Measurements from ENCODE around the gene LACTB. TPM values are rescaled to one million over a fixed set of nuclear protein-coding genes. Genes with fewer than 3 reads are reported as not detected.

LACTB gene
- total and polyA plus RNA-seq, 2 of the 13 experiments (the other 11 are each of a cell fraction or from before 2014, with no cell fraction given) = 14.8 to 23.0 TPM

DNA sequence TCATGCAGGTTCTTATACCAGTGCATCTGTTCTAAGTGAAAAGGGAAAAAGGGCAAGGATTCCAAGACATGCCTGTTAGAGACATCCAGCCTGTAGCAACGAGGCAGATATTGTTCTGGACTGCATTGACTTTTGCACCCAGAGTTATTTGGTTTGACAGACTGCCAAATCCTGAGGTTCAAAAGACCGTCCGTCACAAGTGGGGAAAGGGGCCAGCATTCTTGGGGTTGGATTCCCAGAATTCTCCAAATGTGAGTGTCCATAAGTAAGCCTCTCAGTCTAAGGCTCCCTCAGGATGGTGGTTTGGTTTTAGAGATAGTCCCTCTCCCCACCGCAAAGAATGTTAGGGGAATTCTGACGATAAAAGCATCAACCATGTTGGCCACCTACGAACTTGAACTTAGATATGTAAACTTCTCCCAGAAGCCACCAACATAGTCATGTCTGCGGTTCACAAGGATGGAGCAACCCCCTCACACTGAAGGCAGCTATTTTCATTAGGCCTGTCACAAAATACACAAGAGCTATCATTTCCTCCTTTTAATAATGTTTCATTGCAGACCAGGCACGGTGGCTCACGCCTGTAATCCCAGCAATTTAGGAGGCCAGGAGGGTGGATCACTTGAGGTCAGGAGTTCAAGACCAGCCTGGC lies 13.6 kb upstream of the LACTB start (continued):
- TF ChIP-seq, protein P1, sequence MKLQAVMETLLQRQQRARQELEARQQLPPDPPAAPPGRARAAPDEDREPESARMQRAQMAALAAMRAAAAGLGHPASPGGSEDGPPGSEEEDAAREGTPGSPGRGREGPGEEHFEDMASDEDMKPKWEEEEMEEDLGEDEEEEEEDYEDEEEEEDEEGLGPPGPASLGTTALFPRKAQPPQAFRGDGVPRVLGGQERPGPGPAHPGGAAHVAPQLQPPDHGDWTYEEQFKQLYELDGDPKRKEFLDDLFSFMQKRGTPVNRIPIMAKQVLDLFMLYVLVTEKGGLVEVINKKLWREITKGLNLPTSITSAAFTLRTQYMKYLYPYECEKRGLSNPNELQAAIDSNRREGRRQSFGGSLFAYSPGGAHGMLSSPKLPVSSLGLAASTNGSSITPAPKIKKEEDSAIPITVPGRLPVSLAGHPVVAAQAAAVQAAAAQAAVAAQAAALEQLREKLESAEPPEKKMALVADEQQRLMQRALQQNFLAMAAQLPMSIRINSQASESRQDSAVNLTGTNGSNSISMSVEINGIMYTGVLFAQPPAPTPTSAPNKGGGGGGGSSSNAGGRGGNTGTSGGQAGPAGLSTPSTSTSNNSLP (IDR thresholded peaks at IDR 0.05; ENCODE audit: low read depth, low read length) = peak; percentile 69
- TF ChIP-seq XBP1 (CRISPR knock-in tag; IDR thresholded peaks at IDR 0.05) = no peak
- peak; percentile 84; the same call in 1 of the 2 replicates for TF ChIP-seq ZNF788 (CRISPR knock-in tag; IDR thresholded peaks at IDR 0.05; ENCODE audit: borderline replicate concordance)
- TF ChIP-seq, protein P2, sequence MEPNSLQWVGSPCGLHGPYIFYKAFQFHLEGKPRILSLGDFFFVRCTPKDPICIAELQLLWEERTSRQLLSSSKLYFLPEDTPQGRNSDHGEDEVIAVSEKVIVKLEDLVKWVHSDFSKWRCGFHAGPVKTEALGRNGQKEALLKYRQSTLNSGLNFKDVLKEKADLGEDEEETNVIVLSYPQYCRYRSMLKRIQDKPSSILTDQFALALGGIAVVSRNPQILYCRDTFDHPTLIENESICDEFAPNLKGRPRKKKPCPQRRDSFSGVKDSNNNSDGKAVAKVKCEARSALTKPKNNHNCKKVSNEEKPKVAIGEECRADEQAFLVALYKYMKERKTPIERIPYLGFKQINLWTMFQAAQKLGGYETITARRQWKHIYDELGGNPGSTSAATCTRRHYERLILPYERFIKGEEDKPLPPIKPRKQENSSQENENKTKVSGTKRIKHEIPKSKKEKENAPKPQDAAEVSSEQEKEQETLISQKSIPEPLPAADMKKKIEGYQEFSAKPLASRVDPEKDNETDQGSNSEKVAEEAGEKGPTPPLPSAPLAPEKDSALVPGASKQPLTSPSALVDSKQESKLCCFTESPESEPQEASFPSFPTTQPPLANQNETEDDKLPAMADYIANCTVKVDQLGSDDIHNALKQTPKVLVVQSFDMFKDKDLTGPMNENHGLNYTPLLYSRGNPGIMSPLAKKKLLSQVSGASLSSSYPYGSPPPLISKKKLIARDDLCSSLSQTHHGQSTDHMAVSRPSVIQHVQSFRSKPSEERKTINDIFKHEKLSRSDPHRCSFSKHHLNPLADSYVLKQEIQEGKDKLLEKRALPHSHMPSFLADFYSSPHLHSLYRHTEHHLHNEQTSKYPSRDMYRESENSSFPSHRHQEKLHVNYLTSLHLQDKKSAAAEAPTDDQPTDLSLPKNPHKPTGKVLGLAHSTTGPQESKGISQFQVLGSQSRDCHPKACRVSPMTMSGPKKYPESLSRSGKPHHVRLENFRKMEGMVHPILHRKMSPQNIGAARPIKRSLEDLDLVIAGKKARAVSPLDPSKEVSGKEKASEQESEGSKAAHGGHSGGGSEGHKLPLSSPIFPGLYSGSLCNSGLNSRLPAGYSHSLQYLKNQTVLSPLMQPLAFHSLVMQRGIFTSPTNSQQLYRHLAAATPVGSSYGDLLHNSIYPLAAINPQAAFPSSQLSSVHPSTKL (CRISPR knock-in tag; IDR thresholded peaks at IDR 0.05) = peak; percentile 97
- peak; percentile 80; the same call in 1 of the 2 replicates for TF ChIP-seq FOXK1 (CRISPR knock-in tag; IDR thresholded peaks at IDR 0.05; ENCODE audit: borderline replicate concordance, low read depth)
- TF ChIP-seq, protein P3, sequence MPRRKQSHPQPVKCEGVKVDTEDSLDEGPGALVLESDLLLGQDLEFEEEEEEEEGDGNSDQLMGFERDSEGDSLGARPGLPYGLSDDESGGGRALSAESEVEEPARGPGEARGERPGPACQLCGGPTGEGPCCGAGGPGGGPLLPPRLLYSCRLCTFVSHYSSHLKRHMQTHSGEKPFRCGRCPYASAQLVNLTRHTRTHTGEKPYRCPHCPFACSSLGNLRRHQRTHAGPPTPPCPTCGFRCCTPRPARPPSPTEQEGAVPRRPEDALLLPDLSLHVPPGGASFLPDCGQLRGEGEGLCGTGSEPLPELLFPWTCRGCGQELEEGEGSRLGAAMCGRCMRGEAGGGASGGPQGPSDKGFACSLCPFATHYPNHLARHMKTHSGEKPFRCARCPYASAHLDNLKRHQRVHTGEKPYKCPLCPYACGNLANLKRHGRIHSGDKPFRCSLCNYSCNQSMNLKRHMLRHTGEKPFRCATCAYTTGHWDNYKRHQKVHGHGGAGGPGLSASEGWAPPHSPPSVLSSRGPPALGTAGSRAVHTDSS (CRISPR knock-in tag; conservative IDR thresholded peaks at IDR 0.05) = no peak
- peak in 1 of 2 experiments; percentile 68; a peak in 2 of 4 replicates for TF ChIP-seq NR2F1 (CRISPR knock-in tag; IDR thresholded peaks at IDR 0.05)
- TF ChIP-seq, protein P4, sequence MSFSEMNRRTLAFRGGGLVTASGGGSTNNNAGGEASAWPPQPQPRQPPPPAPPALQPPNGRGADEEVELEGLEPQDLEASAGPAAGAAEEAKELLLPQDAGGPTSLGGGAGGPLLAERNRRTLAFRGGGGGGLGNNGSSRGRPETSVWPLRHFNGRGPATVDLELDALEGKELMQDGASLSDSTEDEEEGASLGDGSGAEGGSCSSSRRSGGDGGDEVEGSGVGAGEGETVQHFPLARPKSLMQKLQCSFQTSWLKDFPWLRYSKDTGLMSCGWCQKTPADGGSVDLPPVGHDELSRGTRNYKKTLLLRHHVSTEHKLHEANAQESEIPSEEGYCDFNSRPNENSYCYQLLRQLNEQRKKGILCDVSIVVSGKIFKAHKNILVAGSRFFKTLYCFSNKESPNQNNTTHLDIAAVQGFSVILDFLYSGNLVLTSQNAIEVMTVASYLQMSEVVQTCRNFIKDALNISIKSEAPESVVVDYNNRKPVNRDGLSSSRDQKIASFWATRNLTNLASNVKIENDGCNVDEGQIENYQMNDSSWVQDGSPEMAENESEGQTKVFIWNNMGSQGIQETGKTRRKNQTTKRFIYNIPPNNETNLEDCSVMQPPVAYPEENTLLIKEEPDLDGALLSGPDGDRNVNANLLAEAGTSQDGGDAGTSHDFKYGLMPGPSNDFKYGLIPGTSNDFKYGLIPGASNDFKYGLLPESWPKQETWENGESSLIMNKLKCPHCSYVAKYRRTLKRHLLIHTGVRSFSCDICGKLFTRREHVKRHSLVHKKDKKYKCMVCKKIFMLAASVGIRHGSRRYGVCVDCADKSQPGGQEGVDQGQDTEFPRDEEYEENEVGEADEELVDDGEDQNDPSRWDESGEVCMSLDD (CRISPR knock-in tag; IDR thresholded peaks at IDR 0.05; ENCODE audit: borderline replicate concordance) = peak; percentile 91; the same call in 1 of the 2 replicates
- peak; percentile 71; the same call in 1 of the 2 replicates for TF ChIP-seq ISL2 (CRISPR knock-in tag; IDR thresholded peaks at IDR 0.05)
- no peak for TF ChIP-seq ZNF441 (CRISPR knock-in tag; IDR thresholded peaks at IDR 0.05; ENCODE audit: borderline replicate concordance)
- no peak for TF ChIP-seq ZBTB42 (CRISPR knock-in tag; IDR thresholded peaks at IDR 0.05)
- TF ChIP-seq ZNF878 (CRISPR knock-in tag; IDR thresholded peaks at IDR 0.05) = 0 out of 2 replicates have a peak, but pooled peaks have one; percentile 50
- TF ChIP-seq, protein P5, sequence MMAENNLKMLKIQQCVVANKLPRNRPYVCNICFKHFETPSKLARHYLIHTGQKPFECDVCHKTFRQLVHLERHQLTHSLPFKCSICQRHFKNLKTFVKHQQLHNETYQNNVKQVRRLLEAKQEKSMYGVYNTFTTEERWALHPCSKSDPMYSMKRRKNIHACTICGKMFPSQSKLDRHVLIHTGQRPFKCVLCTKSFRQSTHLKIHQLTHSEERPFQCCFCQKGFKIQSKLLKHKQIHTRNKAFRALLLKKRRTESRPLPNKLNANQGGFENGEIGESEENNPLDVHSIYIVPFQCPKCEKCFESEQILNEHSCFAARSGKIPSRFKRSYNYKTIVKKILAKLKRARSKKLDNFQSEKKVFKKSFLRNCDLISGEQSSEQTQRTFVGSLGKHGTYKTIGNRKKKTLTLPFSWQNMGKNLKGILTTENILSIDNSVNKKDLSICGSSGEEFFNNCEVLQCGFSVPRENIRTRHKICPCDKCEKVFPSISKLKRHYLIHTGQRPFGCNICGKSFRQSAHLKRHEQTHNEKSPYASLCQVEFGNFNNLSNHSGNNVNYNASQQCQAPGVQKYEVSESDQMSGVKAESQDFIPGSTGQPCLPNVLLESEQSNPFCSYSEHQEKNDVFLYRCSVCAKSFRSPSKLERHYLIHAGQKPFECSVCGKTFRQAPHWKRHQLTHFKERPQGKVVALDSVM (CRISPR knock-in tag; IDR thresholded peaks at IDR 0.05) = 0 out of 2 replicates have a peak, but pooled peaks have one; percentile 18
- peak; percentile 40; the same call in 1 of the 2 replicates for TF ChIP-seq EHMT2 (IDR thresholded peaks at IDR 0.05; ENCODE audit: borderline replicate concordance, low read depth, low read length)
- peak; percentile 86 for TF ChIP-seq HDAC2 (CRISPR knock-in tag; IDR thresholded peaks at IDR 0.05)
- TF ChIP-seq MTF2 (CRISPR knock-in tag; IDR thresholded peaks at IDR 0.05; ENCODE audit: borderline replicate concordance) = no peak

Measured in HepG2 (cell line).